Measurements from ENCODE around the gene NUBP1. TPM values are rescaled to one million over a fixed set of nuclear protein-coding genes. Genes with fewer than 3 reads are reported as not detected.
A peak's percentile ranks its signal among the peaks of the same experiment; 100 is the strongest.

The NUBP1 gene
- total RNA-seq, 6 experiments from 2014 or later = 14.0 to 27.4 (median 20.9) TPM

DNA sequence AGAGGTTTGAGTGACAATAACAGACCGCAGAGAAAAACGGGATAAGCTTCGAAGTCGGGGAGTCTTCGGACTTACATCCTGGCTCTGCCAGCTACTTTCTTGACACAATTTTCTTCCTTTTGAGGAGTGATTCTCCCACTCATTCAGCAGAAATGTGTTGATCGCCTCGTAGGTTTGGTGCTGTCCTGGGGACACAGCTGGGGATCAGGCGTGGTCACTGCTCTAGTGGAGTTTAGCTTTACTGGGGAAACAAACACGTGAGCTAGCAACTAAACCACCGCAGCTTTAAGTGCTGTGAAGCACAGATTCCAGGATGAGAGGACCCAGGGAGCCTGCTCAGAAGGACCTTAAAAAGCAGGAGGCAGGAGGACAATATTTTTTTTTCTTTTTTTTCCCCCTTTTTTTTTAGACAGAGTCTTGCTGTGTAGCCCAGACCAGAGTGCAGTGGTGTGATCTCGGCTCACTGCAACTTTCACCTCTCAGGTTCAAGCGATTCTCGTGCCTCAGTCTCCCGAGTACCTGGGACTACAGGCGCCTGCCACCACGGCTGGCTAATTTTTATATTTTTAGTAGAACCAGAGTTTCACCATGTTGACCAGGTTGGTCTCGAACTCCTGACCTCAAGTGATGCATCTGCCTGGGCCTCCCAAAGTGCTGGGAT is 858 bp downstream of the NUBP1 start:
- ATAC-seq (peak in 2 of 4 donors; percentile 1 to 5), DNase-seq (peak in 2 of 3 donors; percentile 28 to 42)
- TF ChIP-seq, protein P1, sequence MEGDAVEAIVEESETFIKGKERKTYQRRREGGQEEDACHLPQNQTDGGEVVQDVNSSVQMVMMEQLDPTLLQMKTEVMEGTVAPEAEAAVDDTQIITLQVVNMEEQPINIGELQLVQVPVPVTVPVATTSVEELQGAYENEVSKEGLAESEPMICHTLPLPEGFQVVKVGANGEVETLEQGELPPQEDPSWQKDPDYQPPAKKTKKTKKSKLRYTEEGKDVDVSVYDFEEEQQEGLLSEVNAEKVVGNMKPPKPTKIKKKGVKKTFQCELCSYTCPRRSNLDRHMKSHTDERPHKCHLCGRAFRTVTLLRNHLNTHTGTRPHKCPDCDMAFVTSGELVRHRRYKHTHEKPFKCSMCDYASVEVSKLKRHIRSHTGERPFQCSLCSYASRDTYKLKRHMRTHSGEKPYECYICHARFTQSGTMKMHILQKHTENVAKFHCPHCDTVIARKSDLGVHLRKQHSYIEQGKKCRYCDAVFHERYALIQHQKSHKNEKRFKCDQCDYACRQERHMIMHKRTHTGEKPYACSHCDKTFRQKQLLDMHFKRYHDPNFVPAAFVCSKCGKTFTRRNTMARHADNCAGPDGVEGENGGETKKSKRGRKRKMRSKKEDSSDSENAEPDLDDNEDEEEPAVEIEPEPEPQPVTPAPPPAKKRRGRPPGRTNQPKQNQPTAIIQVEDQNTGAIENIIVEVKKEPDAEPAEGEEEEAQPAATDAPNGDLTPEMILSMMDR (IDR thresholded peaks at IDR 0.05) = no peak
- TF ChIP-seq POLR2A (IDR thresholded peaks at IDR 0.05) = no peak
- 37% methylated on average over 17 of the region's 17 CpGs for WGBS (ENCODE audit: insufficient coverage, low coverage, low lambda C conversion rate, missing lambda C conversion rate)
- Histone ChIP-seq H3K27ac (peak overlapping the region; percentile 47 to 96 (median 91)), H3K4me3 (peak overlapping the region; percentile 33 to 77 (median 76)), H3K4me1 (peaks cover 0 to 16% (median 2%) of the 10 kb centered on the region in 4 donors), H3K27me3 (no peaks in the 10 kb centered on the region), H3K9me3 (no peaks in the 10 kb centered on the region), H3K36me3 (peaks cover 0 to 20% (median 6%) of the 10 kb centered on the region in 4 donors)
- intact Hi-C loops (cut with DNase I) = no loop called here

DNA sequence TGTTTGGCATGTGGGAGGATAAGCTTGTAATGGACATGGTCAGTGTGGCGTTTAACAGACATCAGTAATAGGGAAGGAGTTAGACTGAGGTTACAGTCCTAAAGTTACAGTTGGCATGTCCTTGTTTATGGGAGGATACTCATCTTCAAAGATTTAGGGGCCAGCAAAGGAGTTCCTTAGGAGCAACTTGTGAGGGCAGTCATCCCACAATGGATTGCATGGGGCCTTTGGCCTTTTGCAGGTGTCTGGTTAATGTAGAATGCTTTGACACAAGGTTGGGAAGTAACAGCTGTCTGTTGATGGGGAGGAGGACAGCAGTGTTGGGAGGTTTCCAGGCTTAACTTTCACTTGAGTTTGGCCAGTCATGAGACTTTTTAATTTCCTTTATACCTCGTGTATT is 2.2 kb downstream of the NUBP1 start:
- ATAC-seq = no peak
- intact Hi-C loops (cut with DNase I) = no loop called here
- H3K36me3 ChIP-seq = peaks cover 0 to 20% (median 6%) of the 10 kb centered on the region in 4 donors
- no peaks in the 10 kb centered on the region for H3K9me3 ChIP-seq
- H3K4me3 ChIP-seq = no peak overlapping the region
- 56% methylated on average over 2 of the region's 2 CpGs for WGBS (ENCODE audit: insufficient coverage, low coverage, low lambda C conversion rate, missing lambda C conversion rate)
- H3K27ac ChIP-seq = no peak overlapping the region
- peaks cover 0 to 16% (median 2%) of the 10 kb centered on the region in 4 donors for H3K4me1 ChIP-seq
- TF ChIP-seq POLR2A (IDR thresholded peaks at IDR 0.05) = no peak
- TF ChIP-seq, protein P1 (IDR thresholded peaks at IDR 0.05) = no peak
- DNase-seq = no peak
- H3K27me3 ChIP-seq = no peaks in the 10 kb centered on the region

DNA sequence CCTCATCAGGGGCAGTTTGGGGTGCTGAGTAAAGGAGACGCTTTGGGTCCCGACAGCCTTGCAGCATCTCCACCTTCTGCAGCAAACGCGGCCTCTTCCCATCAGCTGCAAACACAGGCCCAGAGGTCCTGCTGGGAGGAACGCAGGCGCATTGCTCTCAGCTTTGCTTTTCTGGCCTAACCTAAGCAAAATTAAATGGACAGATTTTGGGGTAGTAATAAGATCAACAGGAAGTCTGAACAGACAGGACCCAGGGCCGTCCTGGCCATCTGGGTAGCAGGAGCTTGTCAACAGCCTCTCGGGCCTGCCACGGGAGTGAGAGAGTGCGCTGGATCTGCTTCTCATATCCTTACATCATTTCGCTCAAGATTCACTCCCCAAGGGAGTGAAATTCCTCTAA is 7.2 kb downstream of the NUBP1 start:
- intact Hi-C loops (cut with DNase I) = loop anchor here in 1 of 2 donors (10.0 kb wide), 1 partner anchor 154 kb away; no protein-coding TSS in a partner anchor
- no peak overlapping the region for H3K4me3 ChIP-seq
- no peaks in the 10 kb centered on the region for H3K4me1 ChIP-seq
- TF ChIP-seq POLR2A (IDR thresholded peaks at IDR 0.05) = no peak
- TF ChIP-seq, protein P1 (IDR thresholded peaks at IDR 0.05) = no peak
- 80% methylated on average over 9 of the region's 11 CpGs for WGBS (ENCODE audit: insufficient coverage, low coverage, low lambda C conversion rate, missing lambda C conversion rate)
- peaks cover 0 to 32% (median 8%) of the 10 kb centered on the region in 4 donors for H3K36me3 ChIP-seq
- no peaks in the 10 kb centered on the region for H3K27me3 ChIP-seq
- H3K27ac ChIP-seq = no peak overlapping the region
- ATAC-seq (peak in 3 of 4 donors; percentile 16 to 34 (median 22)), DNase-seq (no peak)
- H3K9me3 ChIP-seq = no peaks in the 10 kb centered on the region

DNA sequence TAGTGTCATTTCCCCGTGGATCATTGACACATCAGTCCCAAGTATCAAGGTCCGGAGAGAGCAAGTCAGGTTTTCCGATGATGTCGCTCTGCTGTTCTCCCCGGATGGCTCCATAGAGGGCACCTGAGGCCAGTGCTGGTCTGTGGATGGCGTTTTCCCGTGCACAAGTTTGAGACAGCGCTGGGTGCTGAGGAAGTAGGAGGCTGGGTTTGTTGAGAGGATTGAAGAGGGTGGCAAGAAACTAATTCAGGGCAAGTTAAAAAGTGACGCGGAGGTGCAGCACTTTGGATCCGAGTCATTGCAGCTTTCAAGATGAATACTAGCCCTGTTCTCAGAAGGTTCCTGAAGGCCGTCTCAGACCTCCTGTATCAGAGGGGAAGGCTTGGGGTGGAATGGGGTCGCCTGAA is 7.7 kb downstream of the NUBP1 start:
- H3K36me3 ChIP-seq = peaks cover 0 to 35% (median 9%) of the 10 kb centered on the region in 4 donors
- peak; percentile 6 to 62 (median 28) for ATAC-seq
- intact Hi-C loops (cut with DNase I) = loop anchor here in 1 of 2 donors (10.0 kb wide), 1 partner anchor 154 kb away; no protein-coding TSS in a partner anchor

More for the DNA sequence above, 7.7 kb downstream of the NUBP1 start:
- TF ChIP-seq, protein P1 (IDR thresholded peaks at IDR 0.05) = no peak
- no peak for TF ChIP-seq POLR2A (IDR thresholded peaks at IDR 0.05)
- Histone ChIP-seq H3K4me1 (no peaks in the 10 kb centered on the region), H3K27me3 (no peaks in the 10 kb centered on the region), H3K4me3 (no peak overlapping the region), H3K27ac (no peak overlapping the region), H3K9me3 (no peaks in the 10 kb centered on the region)
- 71% methylated on average over 12 of the region's 13 CpGs for WGBS (ENCODE audit: insufficient coverage, low coverage, low lambda C conversion rate, missing lambda C conversion rate)
- peak in 1 of 3 donors; percentile 42 for DNase-seq

All from right lobe of liver (tissue), 6 donors.